Caco-2 (cell line): ENCODE results near the gene SCN1A. TPM values are rescaled to one million over a fixed set of nuclear protein-coding genes. Genes with fewer than 3 reads are reported as not detected.

Source experiments
- BruUV-seq: library from RNA; stranded (reverse); fragments of 400-500 nt; replicated peaks from 2 replicates; lab custom pipeline; 2021; lab: Mats Ljungman, UMichigan
- CTCF ChIA-PET: fragments of 300-600 bp; sonication (Branson Sonifier 250); formaldehyde crosslinking; loops from one replicate; lab custom pipeline; 2022; ENCODE audit warnings: antibody characterized with exemption; lab: Charles Lee
- POLR2A ChIA-PET: fragments of 300-600 bp; sonication (Branson Sonifier 250); formaldehyde crosslinking; loops from one replicate; lab custom pipeline; 2022; ENCODE audit warnings: antibody characterized with exemption; lab: Charles Lee
- DNase-seq, 2 experiments: peaks; one replicate each; pipeline versions ENCODE4 v3.0.0 to v3.0.0-alpha.2; 2020 to 2022
- H3K27me3 ChIP-seq: replicated peaks from 2 replicates; pipeline ENCODE4 v1.6.0; 2011; ENCODE audit warnings: low read length; ENCODE audit not compliant: control insufficient read depth, insufficient read depth
- H3K36me3 ChIP-seq: 2 replicates; pipeline ENCODE4 v1.5.1; 2011; ENCODE audit warnings: low read length; ENCODE audit not compliant: control insufficient read depth, insufficient read depth
- H3K4me1 ChIP-seq: fragments of 250-450 bp; sonication (Bioruptor Pico); 2 replicates; pipeline ENCODE4 v1.5.1; 2020; ENCODE audit warnings: mild to moderate bottlenecking
- H3K4me3 ChIP-seq: 2 replicates; pipeline ENCODE4 v1.5.1; 2011; ENCODE audit warnings: low read depth, mild to moderate bottlenecking, control low read depth, low read length
- H3K9me3 ChIP-seq: fragments of 250-450 bp; sonication (Bioruptor Pico); 2 replicates; pipeline ENCODE4 v1.5.1; 2020; ENCODE audit warnings: mild to moderate bottlenecking, moderate library complexity
- H3K27ac Mint-ChIP-seq: one replicate; pipeline ENCODE4 v1.8.0; 2022; ENCODE audit warnings: mixed read lengths; ENCODE audit not compliant: unreplicated experiment
- H3K27me3 Mint-ChIP-seq: one replicate; pipeline ENCODE4 v1.8.0; 2022; ENCODE audit warnings: mixed read lengths; ENCODE audit not compliant: insufficient read depth, unreplicated experiment
- H3K36me3 Mint-ChIP-seq: one replicate; pipeline ENCODE4 v1.8.0; 2022; ENCODE audit warnings: mild to moderate bottlenecking, mixed read lengths; ENCODE audit not compliant: insufficient read depth, unreplicated experiment
- H3K4me1 Mint-ChIP-seq: one replicate; pipeline ENCODE4 v1.8.0; 2022; ENCODE audit warnings: low read depth, mixed read lengths; ENCODE audit not compliant: unreplicated experiment
- H3K4me3 Mint-ChIP-seq: one replicate; pipeline ENCODE4 v1.8.0; 2022; ENCODE audit warnings: mild to moderate bottlenecking, moderate library complexity, mixed read lengths; ENCODE audit not compliant: unreplicated experiment
- H3K9me3 Mint-ChIP-seq: one replicate; pipeline ENCODE4 v1.8.0; 2022; ENCODE audit warnings: mixed read lengths; ENCODE audit not compliant: unreplicated experiment
- CTCF ChIP-seq, 2 experiments: fragments of 200-600 bp in 1 of 2; IDR thresholded peaks; 1 replicate in 1 of 2; 2 replicates in 1 of 2; pipeline versions ENCODE4 v1.5.1 to v1.8.0; 2011 to 2022; ENCODE audit warnings: antibody characterized with exemption in 1 of 2, control low read depth in 1 of 2, inconsistent platforms in 1 of 2, low read depth in 1 of 2, low read length in 1 of 2, mild to moderate bottlenecking in 1 of 2, moderate library complexity in 1 of 2; ENCODE audit not compliant: insufficient read depth in 1 of 2, severe bottlenecking in 1 of 2, unreplicated experiment in 1 of 2
- intact Hi-C: fragments of 100-400 bp; cut with micrococcal nuclease; formaldehyde crosslinking; loops from one replicate; pipeline ENCODE4 v1.10.0; 2022; ENCODE audit not compliant: unreplicated experiment
- total RNA-seq: library from RNA; stranded (reverse); gene quantifications from 2 replicates; pipeline ENCODE4 v1.2.3, GENCODE V29; 2022

SCN1A gene
- total RNA-seq, 1 experiment from 2014 or later, result not detected

- no peak overlapping the region for H3K27ac Mint-ChIP-seq
- no peaks in the 10 kb centered on the region for H3K36me3 Mint-ChIP-seq
- BruUV-seq, result no TSS peak
These were observed 102.5 kb downstream of the SCN1A start for GRCh38 chr2:166025313-166025712.

GRCh38 chr2:166017208-166017607, 110.6 kb downstream of the SCN1A start:
- BruUV-seq, result no TSS peak
- Mint-ChIP-seq H3K27me3 (peaks cover 8% of the 10 kb centered on the region), H3K36me3 (no peaks in the 10 kb centered on the region), H3K4me3 (no peak overlapping the region), H3K4me1 (no peaks in the 10 kb centered on the region), H3K27ac (no peak overlapping the region), H3K9me3 (no peaks in the 10 kb centered on the region)
- TF ChIP-seq CTCF (IDR thresholded peaks at IDR 0.05; ENCODE audit: insufficient read depth in 1 of 2, low read depth in 1 of 2, low read length in 1 of 2, severe bottlenecking in 1 of 2, unreplicated experiment in 1 of 2), result no peak
- intact Hi-C loops, result no loop called here
- H3K4me3 ChIP-seq, result no peak overlapping the region
- CTCF ChIA-PET, result no interaction called here
- H3K27me3 ChIP-seq, result no peaks in the 10 kb centered on the region
- DNase-seq, result no peak
- no peaks in the 10 kb centered on the region for H3K4me1 ChIP-seq
- H3K36me3 ChIP-seq, result no peaks in the 10 kb centered on the region
- POLR2A ChIA-PET, result no interaction called here
- H3K9me3 ChIP-seq, result no peaks in the 10 kb centered on the region

More at GRCh38 chr2:166025313-166025712, 102.5 kb downstream of the SCN1A start:
- H3K9me3 Mint-ChIP-seq, result no peaks in the 10 kb centered on the region
- H3K36me3 ChIP-seq, result no peaks in the 10 kb centered on the region
- no peaks in the 10 kb centered on the region for H3K4me1 Mint-ChIP-seq
- H3K9me3 ChIP-seq, result no peaks in the 10 kb centered on the region; the same call in 1 of the 2 replicates
- no peak overlapping the region for H3K4me3 Mint-ChIP-seq
- DNase-seq, result no peak
- H3K4me1 ChIP-seq, result no peaks in the 10 kb centered on the region
- intact Hi-C loops, result no loop called here
- H3K4me3 ChIP-seq, result no peak overlapping the region
- TF ChIP-seq CTCF (IDR thresholded peaks at IDR 0.05; ENCODE audit: insufficient read depth in 1 of 2, low read depth in 1 of 2, low read length in 1 of 2, severe bottlenecking in 1 of 2, unreplicated experiment in 1 of 2), result no peak
- no peaks in the 10 kb centered on the region for H3K27me3 Mint-ChIP-seq
- H3K27me3 ChIP-seq, result no peaks in the 10 kb centered on the region
- ChIA-PET POLR2A (no interaction called here), CTCF (no interaction called here)

- no peak overlapping the region for H3K27ac Mint-ChIP-seq
- DNase-seq, result no peak
- CTCF ChIA-PET, result no interaction called here
- no peaks in the 10 kb centered on the region for H3K9me3 Mint-ChIP-seq
- Histone ChIP-seq H3K9me3 (no peaks in the 10 kb centered on the region), H3K36me3 (no peaks in the 10 kb centered on the region), H3K4me3 (no peak overlapping the region), H3K4me1 (no peaks in the 10 kb centered on the region), H3K27me3 (no peaks in the 10 kb centered on the region)
- TF ChIP-seq CTCF (IDR thresholded peaks at IDR 0.05; ENCODE audit: insufficient read depth in 1 of 2, low read depth in 1 of 2, low read length in 1 of 2, severe bottlenecking in 1 of 2, unreplicated experiment in 1 of 2), result peak; percentile 29 to 31
- H3K4me3 Mint-ChIP-seq, result no peak overlapping the region
- no peaks in the 10 kb centered on the region for H3K4me1 Mint-ChIP-seq
- H3K27me3 Mint-ChIP-seq, result peaks cover 8% of the 10 kb centered on the region
- intact Hi-C loops, result no loop called here
- POLR2A ChIA-PET, result no interaction called here
- BruUV-seq, result no TSS peak
- H3K36me3 Mint-ChIP-seq, result no peaks in the 10 kb centered on the region
These were observed 113.9 kb downstream of the SCN1A start for GRCh38 chr2:166013878-166014277.
